H1 (cell line): Measurements from ENCODE around the gene XPO6.

ENCODE experiments used
- BCL11A ChIP-seq, 2 experiments: IDR thresholded peaks; one replicate each; pipeline ENCODE4 v1.6.1; 2011; ENCODE audit warnings: low read depth in 2 of 2, low read length in 2 of 2, mild to moderate bottlenecking in 2 of 2
- CHD2 ChIP-seq: IDR thresholded peaks from 2 replicates; pipeline ENCODE4 v1.6.1; 2012; ENCODE audit warnings: low read length, improper control_type of control experiment
- CTCF ChIP-seq, 3 experiments: IDR thresholded peaks; 1 replicate in 2 of 3; 2 replicates in 1 of 3; pipeline versions ENCODE4 v1.5.1 to v1.6.1; 2011; ENCODE audit warnings: low read length in 3 of 3, mild to moderate bottlenecking in 3 of 3, inconsistent platforms in 2 of 3, low read depth in 1 of 3, moderate library complexity in 1 of 3; ENCODE audit not compliant: insufficient read depth in 1 of 3; ENCODE audit errors: control extremely low read depth in 1 of 3
- FOSL1 ChIP-seq: IDR thresholded peaks from 2 replicates; pipeline ENCODE4 v1.6.1; 2011; ENCODE audit warnings: mild to moderate bottlenecking, low read depth, low read length, moderate library complexity; ENCODE audit not compliant: insufficient read depth
- JUND ChIP-seq: IDR thresholded peaks from 2 replicates; pipeline ENCODE4 v1.6.1; 2011; ENCODE audit warnings: mild to moderate bottlenecking, improper control_type of control experiment, low read length
- MAFK ChIP-seq: IDR thresholded peaks from 2 replicates; pipeline ENCODE4 v1.6.1; 2012; ENCODE audit warnings: low read depth, mild to moderate bottlenecking, improper control_type of control experiment, low read length
- NRF1 ChIP-seq: IDR thresholded peaks from 2 replicates; pipeline ENCODE4 v1.6.1; 2011; ENCODE audit warnings: mild to moderate bottlenecking, low read depth, low read length, improper control_type of control experiment
- POLR2A ChIP-seq, 2 experiments: IDR thresholded peaks; 1 replicate in 1 of 2; 2 replicates in 1 of 2; pipeline ENCODE4 v1.6.1; 2011; ENCODE audit warnings: low read depth in 2 of 2, low read length in 2 of 2, mild to moderate bottlenecking in 2 of 2; ENCODE audit errors: control extremely low read depth in 1 of 2
- POLR2AphosphoS5 ChIP-seq: IDR thresholded peaks from 2 replicates; pipeline ENCODE4 v1.6.1; 2011; ENCODE audit warnings: low read depth, low read length
- RXRA ChIP-seq: IDR thresholded peaks from 2 replicates; pipeline ENCODE4 v1.6.1; 2011; ENCODE audit warnings: low read depth, mild to moderate bottlenecking, low read length, moderate library complexity; ENCODE audit not compliant: insufficient read depth
- YY1 ChIP-seq: IDR thresholded peaks from 2 replicates; pipeline ENCODE4 v1.6.1; 2011; ENCODE audit warnings: low read depth, mild to moderate bottlenecking, low read length
- ZNF274 ChIP-seq: IDR thresholded peaks from 2 replicates; pipeline ENCODE4 v1.7.0; 2012; ENCODE audit warnings: low read length, borderline replicate concordance; ENCODE audit errors: extremely low read depth

- no peak for TF ChIP-seq CTCF (IDR thresholded peaks at IDR 0.05; ENCODE audit: control extremely low read depth in 1 of 3, insufficient read depth in 1 of 3, low read depth in 1 of 3, low read length in 3 of 3)
- TF ChIP-seq FOSL1: no peak
- no peak for TF ChIP-seq POLR2A (IDR thresholded peaks at IDR 0.05; ENCODE audit: control extremely low read depth in 1 of 2, low read depth in 2 of 2, low read length in 2 of 2)
- TF ChIP-seq MAFK: no peak
- no peak for TF ChIP-seq JUND
- TF ChIP-seq NRF1: no peak
- TF ChIP-seq BCL11A (IDR thresholded peaks at IDR 0.05; ENCODE audit: low read depth in 2 of 2, low read length in 2 of 2): no peak
- TF ChIP-seq ZNF274: no peak
- TF ChIP-seq YY1: no peak
- no peak for TF ChIP-seq POLR2AphosphoS5
- TF ChIP-seq CHD2: no peak
- no peak for TF ChIP-seq RXRA
Observed at GRCh38 chr16:28193530-28194423, 18.0 kb downstream of the XPO6 start.
